Activated naive CD8-positive, alpha-beta T cell treated with anti-CD3 and anti-CD28 coated beads, Interleukin-2, amount 50 U/mL, for 24 hours (primary cell): ENCODE data around the gene RPS14.

ENCODE experiments used
- ATAC-seq: fragments of 150-1000 bp; cut with Tn5 transposase; one replicate; pipeline ENCODE4 v1.10.0; 2021
- DNase-seq: peaks from one replicate; pipeline ENCODE4 v3.0.0; 2021
- H3K27ac Mint-ChIP-seq: one replicate; pipeline ENCODE4 v1.8.0; 2021; ENCODE audit warnings: mild to moderate bottlenecking, mixed read lengths
- H3K27me3 Mint-ChIP-seq: one replicate; pipeline ENCODE4 v1.8.0; 2021; ENCODE audit warnings: mixed read lengths
- H3K36me3 Mint-ChIP-seq: one replicate; pipeline ENCODE4 v1.8.0; 2021; ENCODE audit warnings: low read depth, mixed read lengths
- H3K4me1 Mint-ChIP-seq: one replicate; pipeline ENCODE4 v1.8.0; 2021; ENCODE audit warnings: mixed read lengths
- H3K4me3 Mint-ChIP-seq: one replicate; pipeline ENCODE4 v1.8.0; 2021; ENCODE audit warnings: mild to moderate bottlenecking, moderate library complexity, mixed read lengths
- H3K9me3 Mint-ChIP-seq: one replicate; pipeline ENCODE4 v1.8.0; 2021; ENCODE audit warnings: mixed read lengths

The RPS14 gene

DNA sequence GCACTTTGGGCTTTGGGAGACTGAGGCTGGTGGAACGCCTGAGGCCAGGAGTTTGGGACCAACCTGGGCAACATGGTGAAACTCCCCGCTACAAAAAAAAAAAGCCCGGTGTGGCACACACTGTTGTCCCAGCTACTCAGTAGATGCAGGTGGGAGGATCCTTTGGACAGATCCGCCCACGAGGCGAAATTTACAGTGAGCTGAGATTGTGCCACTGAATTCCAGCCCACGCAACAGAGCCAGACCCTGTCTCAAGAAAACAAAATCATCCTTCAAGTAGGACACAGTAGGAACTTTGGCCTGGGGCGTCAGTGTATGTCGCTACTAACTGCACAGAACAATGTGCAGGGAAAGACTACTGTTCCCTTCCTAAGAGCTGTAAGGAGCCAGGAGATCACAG is 4.8 kb downstream of the RPS14 start:
- peak overlapping the region; percentile 50 for H3K4me3 Mint-ChIP-seq
- no peak overlapping the region for H3K27ac Mint-ChIP-seq
- no peak for DNase-seq
- no peaks in the 10 kb centered on the region for H3K27me3 Mint-ChIP-seq
- no peak for ATAC-seq
- H3K4me1 Mint-ChIP-seq, result peaks cover 41% of the 10 kb centered on the region
- H3K9me3 Mint-ChIP-seq, result no peaks in the 10 kb centered on the region
- peaks cover 66% of the 10 kb centered on the region for H3K36me3 Mint-ChIP-seq

- Mint-ChIP-seq H3K27me3 (no peaks in the 10 kb centered on the region), H3K27ac (peak overlapping the region; percentile 64), H3K9me3 (no peaks in the 10 kb centered on the region)
Measured at GRCh38 chr5:150443242-150444075, 6.1 kb downstream of the RPS14 start.

GRCh38 chr5:150442699-150443080 is 6.8 kb downstream of the RPS14 start:
- Mint-ChIP-seq H3K4me3 (no peak overlapping the region), H3K9me3 (no peaks in the 10 kb centered on the region), H3K27ac (no peak overlapping the region), H3K27me3 (no peaks in the 10 kb centered on the region), H3K36me3 (peaks cover 46% of the 10 kb centered on the region), H3K4me1 (peaks cover 28% of the 10 kb centered on the region)
- no peak for DNase-seq
- ATAC-seq, result no peak

More at GRCh38 chr5:150443242-150444075, 6.1 kb downstream of the RPS14 start:
- Mint-ChIP-seq H3K36me3 (peaks cover 53% of the 10 kb centered on the region), H3K4me3 (no peak overlapping the region), H3K4me1 (peaks cover 36% of the 10 kb centered on the region)
- no peak for ATAC-seq
- no peak for DNase-seq

DNA sequence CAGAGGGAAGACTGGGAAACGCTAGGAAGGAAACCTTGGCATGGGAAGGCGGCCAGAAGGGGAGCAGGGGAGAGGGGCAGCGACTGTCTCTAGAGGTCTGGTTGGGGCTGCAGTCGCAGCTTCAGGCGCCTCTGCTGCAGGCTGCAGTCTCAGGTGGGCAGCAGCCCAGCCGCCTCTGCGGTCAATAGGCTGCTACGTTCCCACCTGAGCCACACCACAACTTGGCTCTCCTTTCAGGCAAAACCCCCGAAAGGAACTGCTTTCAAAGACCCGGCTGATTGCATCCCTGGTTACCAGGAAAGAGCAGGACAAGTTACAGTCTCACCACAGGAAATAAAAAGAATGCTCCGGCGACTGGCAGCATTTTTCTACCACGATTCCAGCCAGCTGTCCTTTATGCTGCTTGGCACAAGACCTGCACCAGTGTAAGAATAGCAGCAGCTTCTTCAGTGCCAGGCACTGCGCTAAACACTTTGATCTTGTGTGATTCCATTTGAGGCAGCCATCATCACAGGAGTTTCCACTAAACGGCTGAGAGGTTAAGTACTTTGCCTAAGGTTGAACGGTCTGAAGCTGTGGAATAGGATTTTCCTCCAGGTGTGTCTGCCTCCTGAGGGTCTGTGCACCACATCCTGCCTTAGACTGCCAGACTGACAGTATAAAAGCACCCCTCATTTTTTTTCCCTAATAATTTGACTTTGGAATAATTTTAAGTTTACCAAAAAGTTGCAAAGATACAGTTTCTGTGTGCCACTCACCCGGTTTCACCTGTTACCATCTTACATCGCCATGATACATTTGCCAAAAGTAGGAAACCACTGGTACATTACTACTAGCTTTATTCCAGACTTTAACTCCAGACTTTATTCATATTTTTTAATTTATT is 7.5 kb downstream of the RPS14 start:
- no peak for ATAC-seq
- Mint-ChIP-seq H3K4me3 (no peak overlapping the region), H3K9me3 (no peaks in the 10 kb centered on the region), H3K27me3 (no peaks in the 10 kb centered on the region), H3K36me3 (peaks cover 39% of the 10 kb centered on the region), H3K4me1 (peaks cover 22% of the 10 kb centered on the region), H3K27ac (peak overlapping the region; percentile 35)
- no peak for DNase-seq

DNA sequence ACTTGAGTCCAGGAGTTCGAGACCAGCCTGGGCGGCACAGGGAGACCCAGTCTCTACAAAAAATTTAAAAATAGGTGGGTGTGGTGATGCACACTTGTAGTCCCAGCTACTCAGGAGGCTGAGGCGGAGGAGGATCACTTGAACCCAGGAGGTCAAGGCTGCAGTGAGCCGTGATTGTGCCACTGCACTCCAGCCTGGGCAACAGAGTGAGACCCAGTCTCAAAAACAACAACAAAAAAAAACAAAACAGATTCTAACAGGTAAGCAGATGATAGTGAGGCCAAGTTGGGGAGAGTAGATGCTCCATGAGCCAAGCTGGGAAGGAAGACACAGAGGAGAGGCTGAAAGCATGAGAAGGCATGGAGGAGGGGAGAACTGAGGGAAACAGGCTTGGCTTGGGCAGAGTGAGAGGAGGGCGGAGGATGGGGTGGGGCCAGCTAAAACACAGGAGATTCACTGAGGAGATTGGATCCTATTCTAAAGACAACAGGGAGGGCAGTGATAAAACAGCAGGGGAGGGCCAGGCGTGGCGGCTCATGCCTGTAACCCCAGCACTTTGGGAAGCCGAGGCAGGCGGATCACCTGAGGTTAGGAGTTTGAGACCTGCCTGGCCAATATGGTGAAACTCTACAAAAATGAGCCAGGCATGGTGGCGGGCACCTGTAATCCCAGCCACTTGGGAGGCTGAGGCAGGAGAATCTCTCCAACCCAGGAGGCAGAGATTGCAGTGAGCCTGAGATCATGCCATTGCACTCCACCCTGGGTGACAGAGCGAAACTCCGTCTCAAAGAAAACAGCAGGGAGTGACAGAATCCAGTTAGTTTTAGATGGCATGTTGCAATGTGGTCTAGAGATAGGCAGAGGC is 8.4 kb downstream of the RPS14 start:
- Mint-ChIP-seq H3K27ac (no peak overlapping the region), H3K9me3 (no peaks in the 10 kb centered on the region), H3K36me3 (peaks cover 31% of the 10 kb centered on the region), H3K27me3 (no peaks in the 10 kb centered on the region), H3K4me3 (no peak overlapping the region), H3K4me1 (peaks cover 18% of the 10 kb centered on the region)
- DNase-seq (no peak), ATAC-seq (no peak)

GRCh38 chr5:150438873-150439546 is 10.5 kb downstream of the RPS14 start:
- Mint-ChIP-seq H3K4me3 (no peak overlapping the region), H3K36me3 (peaks cover 9% of the 10 kb centered on the region), H3K4me1 (peaks cover 12% of the 10 kb centered on the region), H3K27me3 (no peaks in the 10 kb centered on the region), H3K27ac (no peak overlapping the region), H3K9me3 (no peaks in the 10 kb centered on the region)
- DNase-seq (no peak), ATAC-seq (no peak)

DNA sequence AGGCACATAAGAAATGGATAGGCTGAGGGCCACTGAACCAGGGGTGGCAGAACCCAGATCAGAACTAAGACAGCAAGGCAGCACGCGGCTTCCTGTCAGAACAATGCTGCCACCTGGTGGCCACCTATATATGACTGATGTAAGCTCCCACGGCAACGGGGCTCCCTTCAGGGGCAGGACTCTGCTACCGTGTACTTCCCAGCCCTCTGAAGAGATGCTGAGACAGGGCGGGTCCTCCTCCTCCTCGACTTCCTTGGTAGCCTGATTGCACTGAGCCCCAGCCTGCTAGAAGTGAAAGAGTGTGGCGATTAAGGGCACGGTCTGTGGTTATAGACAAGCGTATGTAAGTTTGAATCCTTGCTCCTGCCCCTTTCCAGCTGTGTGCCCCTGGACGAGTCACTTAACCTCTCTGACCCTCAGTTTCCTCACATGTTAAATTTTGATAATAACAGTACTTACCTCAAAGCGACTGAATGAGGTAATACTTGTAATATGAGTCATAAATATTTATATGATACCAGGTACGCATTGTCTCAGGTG is 13.3 kb downstream of the RPS14 start:
- Mint-ChIP-seq H3K9me3 (no peaks in the 10 kb centered on the region), H3K36me3 (no peaks in the 10 kb centered on the region), H3K4me3 (no peak overlapping the region), H3K27ac (peak overlapping the region; percentile 66), H3K4me1 (peaks cover 10% of the 10 kb centered on the region), H3K27me3 (no peaks in the 10 kb centered on the region)
- ATAC-seq, result peak; percentile 98
- peak; percentile 93 for DNase-seq

- no peaks in the 10 kb centered on the region for H3K27me3 Mint-ChIP-seq
- ATAC-seq (no peak), DNase-seq (no peak)
- H3K36me3 Mint-ChIP-seq, result no peaks in the 10 kb centered on the region
- H3K4me1 Mint-ChIP-seq, result peaks cover 15% of the 10 kb centered on the region
- no peak overlapping the region for H3K27ac Mint-ChIP-seq
- no peak overlapping the region for H3K4me3 Mint-ChIP-seq
- H3K9me3 Mint-ChIP-seq, result no peaks in the 10 kb centered on the region
Measured at GRCh38 chr5:150434464-150434863, 15.1 kb downstream of the RPS14 start.

GRCh38 chr5:150431574-150431973 is 18.0 kb downstream of the RPS14 start:
- no peak for DNase-seq
- Mint-ChIP-seq H3K27me3 (no peaks in the 10 kb centered on the region), H3K4me3 (no peak overlapping the region), H3K9me3 (no peaks in the 10 kb centered on the region), H3K27ac (no peak overlapping the region), H3K4me1 (peaks cover 15% of the 10 kb centered on the region), H3K36me3 (no peaks in the 10 kb centered on the region)
- no peak for ATAC-seq

DNA sequence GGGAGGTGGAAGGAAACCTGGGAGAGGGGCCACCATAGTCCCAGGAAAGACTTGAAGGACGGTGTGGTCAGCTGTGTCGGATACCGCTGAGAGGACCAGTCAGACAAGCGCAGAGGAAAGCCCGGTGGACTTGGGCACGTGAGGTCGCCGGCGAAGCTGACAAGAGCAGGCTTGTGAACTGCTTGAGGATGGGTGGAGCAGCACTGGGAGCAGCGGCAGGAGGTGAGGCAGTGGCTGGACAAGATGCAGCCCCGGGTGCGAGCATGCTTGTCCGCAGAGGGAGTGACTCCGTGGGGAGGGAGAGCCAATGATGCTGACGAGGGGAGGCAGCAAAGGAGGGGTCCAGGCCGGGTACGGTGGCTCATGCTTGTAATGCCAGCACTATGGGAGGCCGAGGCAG is 18.5 kb downstream of the RPS14 start:
- no peaks in the 10 kb centered on the region for H3K27me3 Mint-ChIP-seq
- DNase-seq (no peak), ATAC-seq (no peak)
- no peaks in the 10 kb centered on the region for H3K36me3 Mint-ChIP-seq
- no peak overlapping the region for H3K4me3 Mint-ChIP-seq
- H3K27ac Mint-ChIP-seq, result no peak overlapping the region
- peaks cover 10% of the 10 kb centered on the region for H3K4me1 Mint-ChIP-seq
- no peaks in the 10 kb centered on the region for H3K9me3 Mint-ChIP-seq

DNA sequence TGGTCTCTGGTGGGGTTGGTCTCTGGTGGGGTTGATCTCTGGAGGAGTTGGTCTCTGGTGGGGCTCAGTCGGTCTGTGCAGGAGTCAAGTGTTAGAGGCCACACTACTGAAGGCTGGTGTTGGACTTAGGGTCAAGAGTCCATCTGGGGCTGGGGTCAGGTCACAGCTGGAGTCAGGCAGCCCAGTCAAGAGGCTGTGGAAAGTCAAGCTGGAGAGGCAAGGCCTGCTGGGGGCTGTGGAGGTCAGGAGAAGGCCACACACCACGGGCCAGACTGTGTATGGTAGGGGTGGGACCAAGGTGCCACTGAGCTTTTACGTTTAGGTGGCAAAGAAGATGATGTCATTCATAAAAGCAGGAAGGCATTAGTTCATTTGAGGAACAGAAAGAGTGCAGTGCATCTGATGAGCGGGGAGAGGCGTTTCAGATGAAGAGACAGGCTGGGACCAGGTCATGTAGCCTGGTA is 20.1 kb downstream of the RPS14 start:
- ATAC-seq, result peak; percentile 54
- H3K27ac Mint-ChIP-seq, result peak overlapping the region; percentile 55
- H3K4me3 Mint-ChIP-seq, result no peak overlapping the region

DNA sequence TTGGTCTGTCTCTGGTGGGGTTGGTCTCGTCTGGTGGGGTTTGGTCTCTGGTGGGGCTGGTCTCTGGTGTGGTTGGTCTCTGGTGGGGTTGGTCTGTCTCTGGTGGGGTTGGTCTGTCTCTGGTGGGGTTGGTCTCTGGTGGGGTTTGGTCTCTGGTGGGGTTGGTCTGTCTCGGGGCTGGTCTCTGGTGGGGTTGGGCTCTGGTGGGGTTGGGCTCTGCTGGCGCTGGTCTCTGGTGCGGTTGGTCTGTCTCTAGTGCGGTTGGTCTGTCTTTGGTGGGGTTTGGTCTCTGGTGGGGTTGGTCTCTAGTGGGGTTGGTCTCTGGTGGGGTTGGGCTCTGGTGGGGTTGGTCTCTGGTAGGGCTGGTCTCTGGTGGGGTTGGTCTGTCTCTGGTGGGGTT is 20.6 kb downstream of the RPS14 start:
- DNase-seq (no peak), ATAC-seq (no peak)
- Mint-ChIP-seq H3K4me3 (no peak overlapping the region), H3K36me3 (no peaks in the 10 kb centered on the region), H3K27me3 (peaks cover 2% of the 10 kb centered on the region), H3K9me3 (no peaks in the 10 kb centered on the region), H3K27ac (no peak overlapping the region), H3K4me1 (peaks cover 6% of the 10 kb centered on the region)

More for the DNA sequence above, 20.1 kb downstream of the RPS14 start:
- no peak for DNase-seq
- peaks cover 2% of the 10 kb centered on the region for H3K27me3 Mint-ChIP-seq
- peaks cover 6% of the 10 kb centered on the region for H3K4me1 Mint-ChIP-seq
- H3K36me3 Mint-ChIP-seq, result no peaks in the 10 kb centered on the region
- no peaks in the 10 kb centered on the region for H3K9me3 Mint-ChIP-seq

DNA sequence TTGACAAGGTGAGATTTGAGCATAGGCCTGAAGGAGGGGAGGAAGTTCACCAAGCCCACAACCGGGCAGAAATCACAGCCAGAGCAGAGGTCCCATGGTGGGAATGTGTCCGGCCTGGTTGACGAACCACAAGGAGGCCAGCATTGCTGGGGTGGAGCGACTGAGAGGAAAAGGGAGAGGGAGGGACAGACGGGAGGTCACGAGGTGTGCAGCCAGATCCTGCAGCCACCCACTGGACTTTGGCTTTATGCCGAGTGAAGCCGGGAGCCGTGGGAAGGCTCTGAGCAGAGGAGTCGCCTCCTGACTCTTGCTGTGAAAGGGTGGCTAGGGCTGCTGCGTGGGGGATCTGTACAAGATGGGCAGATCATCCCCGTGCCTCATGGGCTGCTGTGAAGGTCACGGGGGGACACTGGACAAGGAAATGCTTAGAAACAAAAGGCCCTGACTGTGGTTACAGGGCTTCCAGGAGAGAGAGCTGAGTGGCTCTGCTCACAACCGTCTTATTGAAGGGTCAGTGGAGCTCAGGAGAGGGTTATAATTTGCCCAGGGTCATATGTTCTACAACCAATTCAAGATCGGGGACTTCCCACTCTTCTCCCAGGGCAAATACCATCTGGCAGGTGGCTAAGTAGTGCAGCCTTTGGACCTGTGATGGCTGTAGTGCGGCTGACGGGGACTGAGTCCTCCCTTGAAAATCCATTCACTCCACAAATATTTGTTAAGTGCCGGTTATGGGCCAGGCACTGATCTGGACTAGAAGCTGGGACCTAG is 21.2 kb downstream of the RPS14 start:
- H3K27ac Mint-ChIP-seq, result no peak overlapping the region
- no peak overlapping the region for H3K4me3 Mint-ChIP-seq
- no peak for DNase-seq
- ATAC-seq, result no peak
- H3K9me3 Mint-ChIP-seq, result no peaks in the 10 kb centered on the region
- H3K36me3 Mint-ChIP-seq, result no peaks in the 10 kb centered on the region
- H3K4me1 Mint-ChIP-seq, result peaks cover 6% of the 10 kb centered on the region
- peaks cover 2% of the 10 kb centered on the region for H3K27me3 Mint-ChIP-seq
